ENCODE data around the gene CAP2. TPM values are rescaled to one million over a fixed set of nuclear protein-coding genes. Genes with fewer than 3 reads are reported as not detected.
"Not testable (repeated sequence)": the region's sequence is repeated elsewhere in the genome, so short reads cannot be mapped to it uniquely, and the experiment has no call there.

Gene CAP2
- total RNA-seq, 1 donor from 2014 or later = 2.1 TPM

- no peaks in the 10 kb centered on the region for H3K27me3 ChIP-seq (ENCODE audit: control insufficient read depth, insufficient read depth, low read length)
- TF ChIP-seq CTCF (IDR thresholded peaks at IDR 0.05; ENCODE audit: insufficient read depth, low read length, severe bottlenecking) = no peak
- FAIRE-seq (no peak), DNase-seq (ENCODE audit: low read depth) (no peak)
- no peaks in the 10 kb centered on the region for H3K36me3 ChIP-seq (ENCODE audit: control insufficient read depth, insufficient read depth, low read length)
- H3K4me3 ChIP-seq (ENCODE audit: low read depth, low read length) = no peak overlapping the region
Measured at GRCh38 chr6:17390276-17390675, 3.1 kb upstream of the CAP2 start.

DNA sequence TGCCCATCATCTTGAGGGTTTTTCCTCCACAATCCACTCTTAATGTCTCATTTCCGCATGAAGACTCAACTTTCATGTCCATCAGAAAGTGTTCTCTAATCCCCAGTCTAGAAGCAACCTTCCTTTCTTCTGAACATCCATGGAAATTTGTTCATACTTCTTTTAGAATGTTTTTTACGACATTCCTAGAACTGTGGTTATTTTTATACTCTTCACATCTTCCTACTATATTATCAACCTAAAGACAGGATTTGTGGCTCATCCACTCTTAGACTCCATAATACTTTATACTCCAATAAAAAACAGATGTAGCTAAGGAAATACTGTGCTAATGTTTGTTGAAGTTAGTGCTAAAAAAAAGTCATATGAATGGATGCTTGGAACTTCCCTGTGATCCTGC, 1.4 kb upstream of the CAP2 start:
- H3K27me3 ChIP-seq (ENCODE audit: control insufficient read depth, insufficient read depth, low read length) = no peaks in the 10 kb centered on the region
- H3K4me3 ChIP-seq (ENCODE audit: low read depth, low read length) = no peak overlapping the region
- DNase-seq (ENCODE audit: low read depth) (no peak), FAIRE-seq (no peak)
- H3K36me3 ChIP-seq (ENCODE audit: control insufficient read depth, insufficient read depth, low read length) = no peaks in the 10 kb centered on the region
- TF ChIP-seq CTCF (IDR thresholded peaks at IDR 0.05; ENCODE audit: insufficient read depth, low read length, severe bottlenecking) = no peak

DNA sequence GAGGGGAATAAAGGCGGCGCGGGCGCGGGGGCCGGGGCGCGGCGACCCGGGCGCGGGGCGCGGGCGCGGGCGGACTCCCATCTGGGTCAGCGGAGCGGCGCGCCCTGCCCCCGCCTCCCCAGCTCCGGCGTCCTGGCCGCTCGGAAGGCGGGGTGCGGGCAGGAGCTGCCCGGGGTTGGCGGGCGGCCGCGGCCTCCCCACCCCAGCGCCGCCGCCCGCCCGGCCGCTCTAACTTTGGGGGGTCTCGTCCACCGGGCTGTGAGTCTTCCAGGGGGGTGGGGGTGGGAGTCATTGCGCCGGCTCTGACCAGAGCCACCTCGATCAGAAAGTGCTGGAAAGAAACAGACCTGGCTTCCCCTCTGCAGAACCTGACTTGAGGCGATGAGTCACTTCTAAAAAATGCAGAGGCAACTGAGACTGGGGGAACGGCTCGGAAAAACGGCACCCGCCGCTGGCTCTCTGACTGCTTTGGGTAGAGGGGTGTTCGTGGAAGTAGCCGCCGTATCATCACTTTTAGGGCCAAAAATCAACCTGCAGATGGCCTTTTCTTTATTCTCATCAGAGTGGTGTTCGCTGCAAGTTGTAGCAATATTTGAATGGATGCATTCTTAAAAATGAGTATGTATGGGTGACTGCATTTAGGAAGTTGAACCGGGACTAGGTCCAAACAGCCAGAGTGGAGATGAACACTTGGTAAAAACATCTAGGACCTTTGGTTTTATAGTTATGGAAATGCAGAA, 667 bp downstream of the CAP2 start:
- peak; percentile 75 for DNase-seq (ENCODE audit: low read depth)
- no peak for FAIRE-seq
- no peaks in the 10 kb centered on the region for H3K36me3 ChIP-seq (ENCODE audit: control insufficient read depth, insufficient read depth, low read length)
- no peak for TF ChIP-seq CTCF (IDR thresholded peaks at IDR 0.05; ENCODE audit: insufficient read depth, low read length, severe bottlenecking)
- no peaks in the 10 kb centered on the region for H3K27me3 ChIP-seq (ENCODE audit: control insufficient read depth, insufficient read depth, low read length)
- peak overlapping the region; percentile 89 for H3K4me3 ChIP-seq (ENCODE audit: low read depth, low read length)

GRCh38 chr6:17395112-17395511, 1.7 kb downstream of the CAP2 start:
- TF ChIP-seq CTCF (IDR thresholded peaks at IDR 0.05; ENCODE audit: insufficient read depth, low read length, severe bottlenecking) = no peak
- no peaks in the 10 kb centered on the region for H3K36me3 ChIP-seq (ENCODE audit: control insufficient read depth, insufficient read depth, low read length)
- no peak overlapping the region for H3K4me3 ChIP-seq (ENCODE audit: low read depth, low read length)
- H3K27me3 ChIP-seq (ENCODE audit: control insufficient read depth, insufficient read depth, low read length) = no peaks in the 10 kb centered on the region
- DNase-seq (ENCODE audit: low read depth) (no peak), FAIRE-seq (no peak)

- DNase-seq (ENCODE audit: low read depth) = no peak
- TF ChIP-seq CTCF (IDR thresholded peaks at IDR 0.05; ENCODE audit: insufficient read depth, low read length, severe bottlenecking) = no peak
- Histone ChIP-seq H3K27me3 (ENCODE audit: control insufficient read depth, insufficient read depth, low read length) (no peaks in the 10 kb centered on the region), H3K36me3 (ENCODE audit: control insufficient read depth, insufficient read depth, low read length) (no peaks in the 10 kb centered on the region), H3K4me3 (ENCODE audit: low read depth, low read length) (no peak overlapping the region)
- no peak for FAIRE-seq
Measured at GRCh38 chr6:17396256-17396655, 2.9 kb downstream of the CAP2 start.

DNA sequence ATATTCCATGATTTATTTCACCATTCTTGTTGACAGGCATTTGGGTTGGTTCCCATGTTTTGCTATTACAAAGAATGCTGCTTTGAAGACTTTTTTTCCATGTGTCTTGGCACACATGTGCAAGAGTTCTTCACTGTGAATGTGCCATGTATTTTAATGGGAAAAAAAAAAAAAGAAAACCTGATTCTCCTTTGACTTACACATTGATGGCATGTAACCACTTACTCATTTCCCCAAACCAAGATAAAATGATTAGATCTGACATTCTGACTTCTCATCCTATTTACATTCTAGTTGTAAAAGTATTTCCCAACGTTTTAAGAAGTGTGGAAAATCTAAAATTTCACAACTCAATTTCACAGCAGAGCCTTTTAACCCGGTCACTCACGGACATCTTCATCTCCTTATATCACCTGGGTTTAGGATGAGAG, 4.4 kb downstream of the CAP2 start:
- H3K36me3 ChIP-seq (ENCODE audit: control insufficient read depth, insufficient read depth, low read length) = no peaks in the 10 kb centered on the region
- no peaks in the 10 kb centered on the region for H3K27me3 ChIP-seq (ENCODE audit: control insufficient read depth, insufficient read depth, low read length)
- DNase-seq (ENCODE audit: low read depth) (peak; percentile 63), FAIRE-seq (no peak)
- TF ChIP-seq CTCF (IDR thresholded peaks at IDR 0.05; ENCODE audit: insufficient read depth, low read length, severe bottlenecking) = no peak
- no peak overlapping the region for H3K4me3 ChIP-seq (ENCODE audit: low read depth, low read length)

DNA sequence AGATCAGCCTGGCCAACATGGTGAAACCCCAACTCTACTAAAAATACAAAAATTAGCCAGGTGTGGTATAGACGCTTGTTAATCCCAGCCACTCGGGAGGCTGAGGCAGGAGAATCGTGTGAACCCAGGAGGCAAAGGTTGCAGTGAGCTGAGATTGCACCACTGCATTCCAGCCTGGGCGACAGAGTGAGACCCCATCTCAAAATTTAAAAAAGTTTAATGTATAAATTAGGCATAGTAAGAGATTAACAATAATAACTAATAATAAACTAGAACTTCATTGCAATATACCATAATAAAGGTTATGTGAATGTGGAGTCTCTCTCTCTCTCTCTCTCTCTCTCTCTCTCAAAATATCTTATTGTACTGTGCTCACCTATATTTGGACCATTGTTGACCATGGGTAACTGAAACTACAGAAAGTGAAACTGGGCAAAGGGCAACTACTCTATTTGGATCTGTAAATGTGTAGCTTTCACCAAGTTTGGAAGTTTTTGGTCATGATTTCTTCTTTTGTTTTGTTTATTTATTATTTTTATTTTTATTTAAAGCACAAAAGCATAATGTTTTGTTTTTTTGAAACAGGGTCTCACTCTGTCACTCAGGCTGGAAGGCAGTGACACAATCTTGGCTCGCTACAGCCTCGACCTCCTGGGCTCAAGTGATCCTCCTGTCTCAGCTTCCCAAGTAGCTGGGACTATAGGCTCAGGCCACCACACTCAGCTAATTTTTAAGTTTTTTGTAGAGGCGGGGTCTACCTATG, 12.0 kb downstream of the CAP2 start:
- H3K27me3 ChIP-seq (ENCODE audit: control insufficient read depth, insufficient read depth, low read length); DNase-seq (ENCODE audit: low read depth); FAIRE-seq; H3K36me3 ChIP-seq (ENCODE audit: control insufficient read depth, insufficient read depth, low read length); H3K4me3 ChIP-seq (ENCODE audit: low read depth, low read length): not testable (repeated sequence)
